ENCODE results near the gene RAI1. TPM values are rescaled to one million over a fixed set of nuclear protein-coding genes. Genes with fewer than 3 reads are reported as not detected.

RAI1 gene
- total RNA-seq, 1 experiment from 2014 or later, result 2.8 TPM

DNA sequence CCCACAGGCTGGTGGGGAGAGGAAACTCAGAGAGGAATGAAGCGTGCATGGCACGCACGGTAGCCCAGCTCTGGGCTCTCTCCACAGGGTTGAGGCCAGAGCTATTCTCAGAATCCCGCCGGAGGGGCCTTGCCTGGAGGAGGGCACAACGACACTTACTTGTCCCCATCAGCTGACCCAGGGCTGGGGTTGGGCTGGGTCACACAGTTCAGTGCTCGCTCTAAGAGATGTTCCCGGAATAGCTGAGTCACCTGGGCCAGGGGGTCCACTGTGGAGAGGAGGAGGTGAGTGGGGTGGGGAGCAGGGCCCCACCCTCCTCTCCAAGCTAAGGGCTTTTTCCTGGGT lies 133.8 kb downstream of the RAI1 start:
- DNase-seq (ENCODE audit: low read depth), result peak; percentile 60

DNA sequence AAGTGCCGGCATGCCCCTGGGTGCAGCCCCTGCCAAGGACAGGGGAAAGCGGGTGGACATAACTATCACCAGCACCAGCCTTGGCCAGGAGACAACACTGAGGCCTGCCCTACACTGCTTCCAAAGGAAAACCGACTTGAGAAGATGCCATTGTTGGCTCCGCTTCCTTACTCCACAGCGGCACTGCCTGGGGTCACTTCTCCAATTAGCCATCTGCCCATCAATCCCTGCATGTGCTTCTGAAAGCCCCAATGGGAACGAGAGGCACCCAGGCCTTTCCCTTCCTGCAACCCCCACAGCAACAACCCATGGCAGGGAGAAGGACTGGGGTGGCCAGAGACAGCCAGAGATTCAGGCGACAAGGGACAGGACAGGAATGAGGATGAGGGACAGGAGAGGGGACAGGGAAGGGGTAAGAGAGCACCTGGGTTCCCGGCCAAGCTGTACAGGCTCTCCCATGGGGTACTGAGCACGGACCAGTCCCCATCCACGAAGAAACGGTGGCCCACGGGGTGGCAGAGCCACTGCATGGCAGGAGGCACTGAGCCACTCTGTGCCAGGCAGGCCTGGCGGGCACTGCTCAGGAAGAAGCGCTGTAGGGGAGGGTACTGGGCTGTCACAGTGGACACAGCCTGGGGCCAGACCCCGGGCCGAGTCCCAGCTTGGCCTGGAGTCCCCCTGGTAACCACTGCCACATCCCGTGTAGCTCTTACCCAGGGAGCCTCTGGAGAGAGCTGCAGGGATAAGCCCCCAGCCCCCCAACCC lies 134.4 kb downstream of the RAI1 start:
- DNase-seq (ENCODE audit: low read depth), result peak; percentile 58

DNA sequence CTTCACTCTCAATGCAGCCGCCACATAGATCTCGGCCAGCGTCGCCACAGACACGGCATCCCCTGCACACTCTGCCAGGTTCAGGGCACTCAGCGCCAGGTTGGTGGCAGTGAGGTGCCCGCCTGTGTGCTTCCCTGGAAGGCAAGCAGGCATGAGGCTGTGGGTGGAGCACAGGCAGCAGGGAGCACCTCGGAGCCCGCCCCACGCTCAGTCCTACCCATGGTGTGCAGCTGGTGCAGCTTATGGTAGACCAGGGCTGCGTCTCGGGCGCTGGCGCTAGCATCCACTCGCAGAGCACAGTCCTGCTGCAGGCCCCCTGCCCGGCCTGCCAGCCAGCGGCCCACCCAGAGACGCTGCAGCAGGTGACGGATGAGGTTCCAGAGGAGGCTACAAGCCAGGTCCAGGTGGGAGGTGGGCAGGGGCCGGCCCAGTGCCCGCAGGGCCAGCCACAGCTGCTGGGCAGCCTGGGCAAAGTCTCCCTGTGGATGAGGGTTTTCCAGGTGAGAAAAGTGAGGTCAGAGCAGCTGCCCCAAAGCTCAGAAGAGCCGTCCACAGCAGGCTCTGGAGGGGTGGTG lies 135.1 kb downstream of the RAI1 start:
- no peak for DNase-seq (ENCODE audit: low read depth)

DNA sequence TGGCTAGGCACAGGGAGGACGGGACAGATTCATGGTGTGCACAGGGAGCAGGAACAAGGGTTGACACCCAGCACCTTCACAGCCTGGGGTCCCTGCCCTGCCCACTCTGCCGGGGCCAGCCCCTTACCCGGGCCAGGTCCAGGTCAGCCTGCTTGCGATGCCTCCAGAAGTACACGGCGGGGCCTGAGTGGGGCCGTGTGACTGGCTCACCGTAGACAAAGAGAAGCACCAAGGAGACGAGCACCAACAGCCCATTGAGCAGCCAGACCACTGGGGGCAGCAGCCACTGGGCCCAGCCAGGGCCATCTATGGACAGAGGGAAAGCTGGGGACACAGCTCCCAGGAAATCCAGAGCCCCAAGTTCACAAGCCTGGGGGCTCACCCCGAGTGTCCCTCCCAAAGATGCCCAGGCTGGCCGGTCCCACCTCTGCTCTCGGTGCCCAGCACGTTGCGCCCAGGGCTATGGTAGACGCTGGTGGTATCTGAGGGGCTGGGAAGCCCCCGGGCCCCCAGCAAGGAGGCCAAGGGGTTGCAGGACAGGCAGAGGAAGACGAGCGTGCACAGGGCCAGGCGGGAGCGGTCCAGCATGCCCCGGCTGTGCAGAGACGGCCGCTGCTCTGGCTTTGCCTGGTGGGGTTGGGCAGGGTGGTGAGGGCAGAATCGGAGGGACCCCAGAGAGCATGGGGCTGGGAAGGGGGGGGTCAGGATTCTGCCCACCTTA lies 135.7 kb downstream of the RAI1 start:
- no peak for DNase-seq (ENCODE audit: low read depth)

DNA sequence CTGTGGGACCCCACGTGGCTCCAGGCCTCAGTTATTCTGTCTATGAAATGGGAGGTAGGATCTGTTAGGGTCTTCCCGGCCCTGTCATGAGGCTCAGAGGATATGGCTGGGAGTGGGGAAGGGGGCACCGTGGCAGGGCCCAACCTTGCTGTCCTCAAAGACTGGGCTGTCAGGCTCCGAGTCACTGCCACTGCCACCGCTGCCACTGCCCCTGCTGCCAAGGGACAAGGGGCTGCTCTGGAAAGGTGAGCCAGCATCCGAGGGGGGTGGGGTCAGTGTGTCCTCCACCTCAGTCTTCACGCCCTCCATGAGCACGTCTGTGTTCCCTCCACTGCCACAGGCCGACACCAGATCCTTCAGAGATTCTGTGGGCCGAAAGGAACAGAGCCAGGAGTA lies 136.3 kb downstream of the RAI1 start:
- DNase-seq (ENCODE audit: low read depth), result no peak

DNA sequence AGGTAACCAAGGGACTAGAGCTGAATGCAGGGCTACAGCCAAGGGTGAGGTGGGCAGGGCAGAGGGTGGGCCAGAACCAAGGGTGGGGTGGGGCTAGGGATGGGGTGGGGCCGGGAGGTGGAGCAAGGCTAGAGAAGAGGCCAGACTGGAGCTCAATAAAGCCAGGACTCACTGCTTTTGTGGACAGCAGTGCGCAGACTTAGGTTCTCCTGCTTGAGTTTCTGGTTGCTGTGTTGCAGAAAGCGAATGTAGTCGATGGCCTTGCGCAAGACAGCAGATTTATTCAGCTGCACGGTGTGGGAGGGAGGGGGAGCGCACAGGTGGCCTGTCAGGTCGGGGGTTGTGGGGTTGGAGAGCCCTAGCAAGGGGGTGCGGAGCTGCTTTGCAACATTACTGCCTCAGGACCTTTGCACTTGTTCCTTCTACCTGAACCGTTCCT lies 136.8 kb downstream of the RAI1 start:
- no peak for DNase-seq (ENCODE audit: low read depth)

DNA sequence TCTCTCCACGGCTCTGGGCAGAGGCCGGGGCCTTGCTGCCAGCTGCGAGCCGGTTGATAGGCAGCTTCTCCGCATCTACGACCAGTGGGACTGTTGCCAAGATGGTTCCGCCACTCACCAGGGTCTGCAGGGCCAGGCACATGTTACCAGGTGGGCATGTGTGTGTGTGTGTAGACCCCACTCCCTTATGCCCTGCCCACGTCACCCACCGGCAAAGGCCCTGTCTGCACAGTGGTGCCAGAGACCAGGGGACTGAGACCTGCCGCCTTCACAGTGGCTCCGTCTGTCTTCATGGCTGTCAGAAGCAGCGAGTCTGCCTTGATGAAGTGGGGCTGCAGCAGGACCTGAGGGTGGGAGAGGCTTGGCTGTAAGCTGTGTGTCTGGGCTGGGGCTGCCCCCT lies 137.9 kb downstream of the RAI1 start:
- no peak for DNase-seq (ENCODE audit: low read depth)

DNA sequence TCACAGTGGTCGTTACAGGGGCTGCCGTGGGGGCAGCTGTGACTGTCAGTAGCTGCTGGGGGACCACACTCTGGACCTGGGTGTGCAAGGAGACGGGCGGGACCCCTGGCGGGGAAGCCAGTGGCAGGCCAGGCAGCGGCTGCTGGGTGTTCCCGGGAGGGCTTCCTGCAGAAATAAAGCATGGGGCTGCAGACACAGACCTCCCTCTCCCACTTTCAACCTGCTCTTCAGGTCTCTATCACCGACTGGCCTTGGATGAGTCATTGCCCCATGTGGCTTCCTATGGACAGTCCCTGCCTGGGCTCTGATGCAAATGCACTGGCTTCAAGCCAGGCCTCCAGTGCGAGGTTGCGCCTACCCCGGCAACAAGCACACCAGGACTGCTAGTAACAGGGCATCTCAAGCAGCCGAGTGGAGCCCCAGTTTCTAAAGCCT lies 138.3 kb downstream of the RAI1 start:
- DNase-seq (ENCODE audit: low read depth), result peak; percentile 91

DNA sequence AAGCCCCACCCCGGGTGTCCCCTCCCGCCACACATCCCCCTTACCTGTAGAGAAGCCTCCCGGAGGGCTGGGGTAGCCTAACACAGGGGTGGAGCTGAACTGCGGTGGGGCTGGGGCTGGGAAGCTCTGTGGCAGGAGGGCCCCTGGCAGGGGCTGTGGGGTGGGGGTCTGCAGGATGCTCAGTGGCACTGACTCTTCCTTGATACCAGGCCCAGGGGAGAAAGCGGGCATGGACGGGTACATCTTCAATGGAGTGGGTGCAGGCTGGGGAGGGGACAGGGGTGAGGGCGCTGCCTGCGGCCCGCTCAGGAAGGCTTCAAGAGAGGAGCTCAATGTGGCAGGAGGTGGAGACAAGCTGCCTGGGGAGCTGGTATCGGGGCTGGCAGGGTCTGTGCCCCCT lies 138.8 kb downstream of the RAI1 start:
- DNase-seq (ENCODE audit: low read depth), result no peak

DNA sequence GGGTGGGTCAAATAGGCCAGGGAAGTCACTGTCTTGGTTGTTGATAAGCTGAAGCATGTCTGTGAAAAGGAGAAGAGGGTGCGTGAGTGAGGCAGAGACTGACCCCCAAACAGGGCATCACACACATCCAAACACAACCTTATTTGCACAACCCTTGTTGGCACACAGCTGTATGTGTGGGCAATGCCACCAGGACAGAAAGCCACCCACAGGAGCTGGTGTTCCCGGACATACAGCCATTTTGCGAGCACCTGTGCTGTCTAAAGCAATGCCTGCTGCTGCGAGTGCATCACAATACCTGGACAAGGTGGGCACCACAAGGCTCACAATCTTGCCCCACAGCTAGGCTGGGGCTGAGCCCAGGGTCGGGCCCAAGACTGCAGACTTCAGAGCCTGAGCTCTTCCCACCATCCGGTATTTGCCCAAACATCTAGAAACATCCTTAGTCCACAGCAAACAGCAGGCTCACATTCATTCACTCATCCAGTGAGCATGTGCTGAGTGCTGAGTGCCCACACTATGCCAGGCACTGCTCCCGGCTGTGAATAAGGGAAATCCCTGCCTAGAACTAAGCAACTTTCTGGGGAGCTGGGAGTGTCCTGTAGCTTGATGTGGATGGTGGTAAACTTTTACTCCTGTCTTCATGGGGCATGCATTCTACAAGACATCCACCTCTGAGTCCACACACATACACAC lies 139.4 kb downstream of the RAI1 start:
- no peak for DNase-seq (ENCODE audit: low read depth)

DNA sequence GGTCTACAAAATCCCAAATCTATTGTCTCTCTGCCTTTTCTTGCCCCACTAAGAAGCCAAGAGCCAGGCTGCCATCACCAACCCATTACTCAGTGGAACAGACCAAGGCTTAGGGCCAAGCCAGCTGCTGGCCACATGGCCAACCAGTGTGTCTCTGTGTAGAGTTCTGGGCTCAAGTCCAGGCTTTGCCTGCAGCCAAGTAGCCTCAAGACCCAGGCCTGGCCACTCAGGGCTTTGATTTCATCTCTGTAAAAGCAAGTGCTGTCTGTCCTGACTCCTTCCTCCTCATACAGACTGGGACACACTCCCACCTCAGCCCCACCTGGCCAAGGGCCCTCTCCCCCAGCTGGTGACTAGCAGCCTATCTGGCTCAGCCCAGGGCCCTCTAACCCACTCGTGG lies 140.9 kb downstream of the RAI1 start:
- DNase-seq (ENCODE audit: low read depth), result peak; percentile 93

DNA sequence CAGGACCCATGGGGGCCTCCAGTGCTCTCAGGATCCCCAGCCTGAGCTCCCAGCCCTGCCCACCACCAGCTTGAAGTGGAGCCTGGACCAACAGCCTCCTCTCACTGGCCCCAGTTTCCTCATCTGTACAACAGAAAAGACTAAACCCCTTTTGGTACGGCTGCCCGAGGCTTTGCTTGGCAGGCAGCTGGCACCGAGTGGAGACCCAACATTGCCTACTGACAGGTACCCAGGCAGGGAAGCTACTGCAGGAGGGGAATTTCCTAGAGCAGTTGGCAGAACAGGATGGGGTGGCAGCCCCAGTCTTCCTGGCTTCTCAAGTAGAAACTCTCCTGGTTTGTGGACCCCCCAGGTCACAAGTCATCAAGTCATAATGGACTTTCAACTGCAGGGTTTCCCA lies 141.4 kb downstream of the RAI1 start:
- DNase-seq (ENCODE audit: low read depth), result no peak

DNA sequence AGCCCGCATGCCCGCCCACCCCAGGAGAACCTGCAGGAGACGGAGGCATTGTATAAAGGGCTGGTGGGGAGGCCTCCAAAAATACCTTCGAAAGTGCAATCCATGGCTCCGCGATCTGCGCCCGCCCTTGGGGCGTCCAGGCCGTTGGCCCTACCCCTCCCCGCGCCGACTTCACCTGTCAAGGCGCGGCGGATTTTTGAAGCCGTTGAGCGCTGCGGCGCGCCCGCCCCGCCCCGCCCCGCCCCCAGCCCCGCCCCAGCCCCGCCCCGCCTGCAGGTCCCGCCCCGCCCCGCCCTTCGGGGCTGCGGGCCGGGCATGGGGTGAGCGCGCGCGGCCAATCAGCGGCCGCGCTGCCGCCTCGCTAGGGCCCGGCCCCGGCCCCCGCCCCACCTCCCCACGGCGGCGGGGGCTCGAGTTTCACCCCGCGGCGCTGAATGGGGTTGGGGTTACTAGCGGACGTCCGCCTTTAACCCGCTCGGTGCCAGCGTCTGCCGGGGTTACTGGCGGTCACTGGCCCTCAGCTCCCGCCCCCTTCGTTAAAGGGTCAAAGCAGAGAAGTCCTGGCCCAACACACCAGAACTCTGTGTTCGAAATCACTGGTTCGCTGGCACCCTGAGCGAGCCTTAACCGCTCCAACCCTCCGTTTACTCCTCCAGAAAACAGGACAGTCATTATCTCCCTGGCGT lies 142.3 kb downstream of the RAI1 start:
- peak; percentile 87 for DNase-seq (ENCODE audit: low read depth)

DNA sequence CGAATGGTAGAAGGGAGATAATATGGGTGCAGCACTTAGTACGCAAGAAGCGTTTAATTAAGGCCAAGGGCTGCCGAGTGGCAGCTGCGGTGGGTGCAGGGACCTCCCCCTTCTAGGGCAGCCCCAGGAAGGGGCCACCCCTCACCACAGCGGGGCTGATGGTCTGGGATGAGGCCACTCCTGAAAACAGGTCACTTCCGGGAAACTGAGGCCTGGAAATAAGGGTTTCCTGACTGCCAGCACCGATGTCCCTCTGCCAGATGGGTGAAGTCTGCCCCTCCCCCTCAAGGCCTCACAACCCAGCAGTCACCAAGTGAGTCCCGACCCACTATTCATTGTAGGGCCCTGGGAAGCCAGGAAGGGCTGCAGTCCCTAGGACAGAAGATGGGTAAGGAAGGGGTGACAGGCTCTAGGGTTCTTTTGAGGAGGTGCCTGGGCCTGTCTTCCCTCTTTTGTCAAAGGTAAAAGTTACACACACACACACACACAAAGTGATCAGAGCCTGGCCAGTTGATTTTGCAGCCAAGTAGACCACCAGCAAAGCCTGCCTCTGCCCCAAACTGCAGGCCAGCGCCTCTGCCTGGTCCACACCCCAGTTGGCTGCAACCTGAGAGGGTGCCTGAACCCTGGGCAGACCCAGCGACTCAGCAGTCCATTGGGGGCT lies 143.0 kb downstream of the RAI1 start:
- DNase-seq (ENCODE audit: low read depth), result no peak

DNA sequence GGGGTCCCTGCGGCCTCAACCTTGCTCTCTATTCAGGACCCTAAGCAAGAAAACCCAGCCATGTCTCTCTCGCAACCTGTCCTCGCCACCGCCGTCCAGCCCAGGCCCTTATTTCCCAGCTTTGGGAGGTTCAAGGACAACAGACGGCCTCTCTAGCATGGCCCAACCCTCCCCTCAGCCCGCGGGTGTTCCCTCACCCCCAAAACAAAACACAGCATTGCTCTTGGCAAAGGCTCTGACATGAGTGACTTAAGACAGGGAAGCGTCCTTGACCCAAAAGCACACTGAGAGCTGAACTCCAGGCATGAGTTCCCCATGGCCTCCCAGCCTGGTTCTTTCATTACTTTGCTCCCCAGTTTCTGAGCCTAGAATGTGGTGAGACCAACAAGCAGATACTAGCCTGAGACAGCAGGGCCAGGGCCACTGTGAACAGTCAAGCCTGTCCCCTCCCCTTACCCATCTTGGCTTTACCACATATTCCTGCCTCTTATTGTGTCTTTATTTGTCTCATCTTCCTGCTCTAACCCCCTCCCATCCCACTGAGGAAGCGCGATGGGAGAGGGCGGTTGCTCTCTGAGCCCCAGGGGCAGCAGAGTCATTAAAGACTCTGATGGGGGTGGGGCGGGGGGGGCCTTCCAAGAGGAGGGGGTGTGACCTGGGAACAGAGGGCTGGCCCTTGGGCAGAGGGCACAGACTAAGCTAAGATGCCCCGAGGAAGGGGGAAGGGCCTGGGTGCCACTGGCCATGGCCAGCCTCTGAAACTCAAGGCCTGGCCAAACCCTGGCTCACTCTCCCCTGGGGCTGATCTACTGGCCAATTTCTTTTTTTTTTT lies 143.7 kb downstream of the RAI1 start:
- DNase-seq (ENCODE audit: low read depth), result no peak

DNA sequence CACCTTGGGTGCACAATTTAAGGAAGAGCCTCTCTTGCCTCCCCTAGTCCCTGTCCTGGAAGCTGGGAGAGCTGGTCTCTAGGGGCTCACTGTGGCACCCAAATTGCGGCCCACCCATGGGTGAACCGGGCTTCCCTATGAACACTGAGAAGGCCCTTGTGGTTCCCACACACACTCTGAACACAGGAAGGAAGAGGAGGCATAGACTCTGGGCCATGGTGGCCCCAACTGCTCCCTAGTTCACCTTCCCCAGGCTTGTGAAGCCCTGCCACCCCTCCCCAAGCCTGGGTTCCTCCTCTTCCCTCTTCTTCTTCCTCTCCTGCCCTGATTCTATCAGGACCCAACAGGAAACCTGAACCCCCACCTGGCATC lies 145.1 kb downstream of the RAI1 start:
- no peak for DNase-seq (ENCODE audit: low read depth)

DNA sequence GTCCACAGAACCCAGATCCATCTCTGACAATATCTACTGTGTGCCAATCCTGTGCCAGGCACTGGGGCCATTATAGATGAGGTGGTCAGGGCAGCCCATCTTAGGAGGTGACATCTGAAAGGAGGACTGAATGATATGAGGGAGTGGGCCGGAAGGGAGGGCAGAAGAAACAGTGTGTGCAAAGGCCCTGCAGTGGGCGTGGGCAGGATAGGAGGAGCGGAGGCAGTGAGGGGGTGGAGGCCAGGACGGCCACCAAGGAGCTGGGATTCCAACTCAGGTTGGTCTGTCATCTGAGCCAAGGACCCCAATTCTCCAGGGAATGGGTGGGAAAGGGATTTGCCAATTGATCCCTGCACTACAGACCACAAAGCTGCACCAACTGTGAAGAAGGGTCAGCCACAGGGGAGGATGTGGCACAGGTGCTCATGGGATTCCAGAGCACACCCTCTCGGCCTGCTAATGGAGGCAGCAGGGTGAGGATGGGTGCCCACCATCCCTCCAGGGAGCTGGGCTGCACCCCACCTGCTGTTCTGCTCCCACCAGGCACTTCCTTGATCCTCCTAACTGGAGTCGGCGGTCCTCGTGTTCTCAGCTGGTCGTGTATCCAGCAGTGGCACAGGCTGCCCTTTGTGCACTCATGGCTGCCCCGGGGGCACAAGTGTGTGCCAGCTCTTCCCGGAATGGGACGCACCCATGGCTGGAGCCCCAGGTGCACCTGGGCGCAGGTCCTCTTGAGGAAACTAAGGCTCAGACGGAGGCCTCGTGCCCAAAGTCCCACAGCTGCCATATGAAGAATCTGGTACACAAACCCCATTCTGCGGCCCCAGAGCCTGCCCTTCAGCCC lies 145.9 kb downstream of the RAI1 start:
- no peak for DNase-seq (ENCODE audit: low read depth)

DNA sequence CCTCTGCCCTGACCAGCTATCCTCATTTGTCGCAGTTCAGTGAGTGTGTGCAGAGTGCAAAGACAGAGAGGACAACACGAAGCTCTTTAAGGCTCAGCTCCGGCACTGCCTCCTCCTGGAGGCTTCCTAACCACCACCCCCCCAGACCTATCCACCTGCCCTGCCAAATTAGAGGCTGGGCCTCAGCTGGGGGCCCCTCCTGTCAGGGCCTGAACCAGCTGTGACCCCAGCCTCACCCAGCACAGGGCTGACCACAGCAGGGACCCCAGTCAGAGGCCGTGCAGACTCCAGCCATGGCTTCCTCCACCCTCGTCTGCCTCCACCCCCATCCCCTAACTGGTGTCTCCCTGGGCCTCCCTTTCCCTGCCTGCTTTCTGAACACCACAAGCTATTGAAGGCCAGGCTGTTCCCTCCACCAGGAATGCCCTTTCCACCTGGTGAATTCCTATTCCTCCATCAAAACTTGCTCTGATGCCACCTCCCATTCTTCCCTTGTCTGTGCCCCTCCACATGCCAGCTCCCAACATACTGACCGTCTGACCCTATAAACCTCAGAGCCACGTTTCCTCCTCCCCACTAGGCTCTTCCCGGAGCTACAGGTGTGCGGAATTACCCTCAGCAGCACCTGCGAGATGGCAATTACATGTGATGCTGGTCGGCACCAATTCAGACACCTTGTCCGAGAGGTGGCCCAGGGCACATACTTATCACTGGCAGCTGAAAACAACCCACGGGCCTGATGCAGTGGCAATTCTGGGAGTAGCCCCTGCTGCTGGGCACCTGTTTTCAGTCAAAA lies 146.8 kb downstream of the RAI1 start:
- no peak for DNase-seq (ENCODE audit: low read depth)

DNA sequence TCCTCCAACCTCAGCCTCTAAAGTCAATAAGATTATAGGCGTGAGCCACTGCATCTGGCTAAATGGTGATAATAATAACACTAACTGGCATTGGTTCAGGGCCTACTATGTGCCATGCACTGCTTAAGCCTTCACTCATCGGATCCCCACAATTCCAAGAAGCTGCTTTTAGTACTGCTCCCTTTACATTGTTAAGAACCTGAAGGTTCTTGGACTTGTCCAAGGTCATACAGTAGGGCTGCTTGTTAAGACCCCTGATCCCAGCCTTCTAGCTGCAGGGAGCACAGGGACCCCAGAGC lies 149.0 kb downstream of the RAI1 start:
- DNase-seq (ENCODE audit: low read depth), result no peak
